ENCODE results near the gene SHISA5.

The SHISA5 gene

DNA sequence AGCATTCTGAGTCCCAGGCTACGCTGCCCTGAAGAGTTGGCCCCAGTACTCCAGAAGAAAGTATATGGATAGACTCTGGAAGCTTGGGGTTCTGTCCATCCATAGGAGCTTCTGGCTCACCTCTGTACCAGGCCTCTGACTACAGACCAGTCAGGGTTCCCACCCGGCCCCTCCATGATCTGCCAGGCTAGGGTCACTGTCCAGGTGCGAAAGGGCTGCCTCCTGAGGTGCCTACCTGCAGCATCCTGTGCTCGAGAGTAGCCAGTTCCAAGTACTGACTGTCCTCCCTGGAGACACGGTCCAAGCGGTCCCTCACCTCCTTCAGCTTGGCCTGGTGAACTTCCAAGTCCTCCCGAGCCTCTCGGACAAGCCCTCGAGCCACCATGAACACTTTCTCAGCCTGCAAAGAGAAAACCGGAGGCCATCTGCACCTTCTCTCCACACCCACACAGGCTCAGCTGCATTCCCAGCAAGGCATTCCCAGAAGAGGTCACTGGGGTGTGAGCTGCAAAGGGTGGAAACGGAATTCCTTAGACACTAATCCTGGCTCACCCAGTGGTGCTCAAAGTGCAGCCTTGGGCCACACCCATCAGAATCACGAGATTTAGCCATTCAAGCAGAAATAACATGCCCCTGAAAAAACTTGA lies 70.4 kb downstream of the SHISA5 start:
- Histone ChIP-seq H3K36me3 (ENCODE audit: insufficient read depth, low read length) (peaks cover 10% of the 10 kb centered on the region), H3K4me1 (ENCODE audit: control insufficient read depth, insufficient read depth, low read length) (peaks cover 14% of the 10 kb centered on the region), H3K4me3 (ENCODE audit: low read length) (no peak overlapping the region), H3K9ac (ENCODE audit: low read depth, low read length) (no peak overlapping the region), H3K4me2 (ENCODE audit: low read length) (no peak overlapping the region), H3K9me3 (replicated peaks; ENCODE audit: low read length) (no peaks in the 10 kb centered on the region), H3K27me3 (ENCODE audit: control insufficient read depth, insufficient read depth, low read length) (no peaks in the 10 kb centered on the region)

DNA sequence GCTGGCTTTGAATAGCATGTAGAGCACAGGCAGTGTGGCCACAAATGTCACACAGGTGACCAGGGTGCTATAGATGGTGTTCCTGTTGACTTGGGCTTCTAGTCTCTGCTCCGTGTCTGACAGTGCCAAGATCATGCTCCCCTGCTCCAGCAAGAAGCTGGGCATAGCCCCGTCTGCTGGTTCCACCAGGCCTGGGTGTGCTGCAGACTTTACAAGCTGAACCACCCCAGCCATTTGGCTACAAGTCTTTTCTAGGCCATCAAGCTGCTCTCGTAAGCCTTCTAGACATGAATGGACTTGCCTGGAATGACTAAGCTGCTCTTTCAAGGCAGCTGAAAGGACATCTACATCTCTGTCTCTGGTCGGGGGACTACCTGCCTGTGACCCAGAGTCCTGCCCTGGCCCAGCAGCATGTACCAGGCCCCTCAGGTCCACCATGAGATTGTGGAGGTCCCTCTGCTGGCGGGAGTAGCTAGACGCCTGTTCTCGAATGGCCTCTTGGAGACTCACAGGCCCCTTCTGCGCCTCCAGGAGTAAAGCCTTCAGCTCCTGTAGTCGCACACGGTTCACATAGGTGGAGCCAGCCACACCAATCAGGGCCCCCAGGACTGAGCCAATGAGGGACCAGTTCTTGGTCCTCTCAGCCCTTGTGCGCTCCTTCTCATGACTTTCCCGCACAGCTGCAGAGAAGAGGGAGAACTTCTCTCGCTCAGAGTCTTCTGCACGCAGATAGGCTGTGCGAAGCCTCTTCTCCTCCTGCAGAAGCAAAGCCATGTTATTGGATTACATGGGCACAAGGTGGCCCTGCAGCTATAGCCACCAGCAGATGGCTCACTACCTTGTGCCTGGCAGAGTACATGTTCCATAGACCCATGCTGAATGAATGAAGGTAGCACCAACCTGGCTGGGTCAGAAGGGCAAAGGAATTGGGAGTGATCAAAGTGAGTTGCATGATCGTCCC lies 71.3 kb downstream of the SHISA5 start:
- Histone ChIP-seq H3K27me3 (ENCODE audit: control insufficient read depth, insufficient read depth, low read length) (no peaks in the 10 kb centered on the region), H3K9ac (ENCODE audit: low read depth, low read length) (no peak overlapping the region), H3K4me1 (ENCODE audit: control insufficient read depth, insufficient read depth, low read length) (peaks cover 23% of the 10 kb centered on the region)

DNA sequence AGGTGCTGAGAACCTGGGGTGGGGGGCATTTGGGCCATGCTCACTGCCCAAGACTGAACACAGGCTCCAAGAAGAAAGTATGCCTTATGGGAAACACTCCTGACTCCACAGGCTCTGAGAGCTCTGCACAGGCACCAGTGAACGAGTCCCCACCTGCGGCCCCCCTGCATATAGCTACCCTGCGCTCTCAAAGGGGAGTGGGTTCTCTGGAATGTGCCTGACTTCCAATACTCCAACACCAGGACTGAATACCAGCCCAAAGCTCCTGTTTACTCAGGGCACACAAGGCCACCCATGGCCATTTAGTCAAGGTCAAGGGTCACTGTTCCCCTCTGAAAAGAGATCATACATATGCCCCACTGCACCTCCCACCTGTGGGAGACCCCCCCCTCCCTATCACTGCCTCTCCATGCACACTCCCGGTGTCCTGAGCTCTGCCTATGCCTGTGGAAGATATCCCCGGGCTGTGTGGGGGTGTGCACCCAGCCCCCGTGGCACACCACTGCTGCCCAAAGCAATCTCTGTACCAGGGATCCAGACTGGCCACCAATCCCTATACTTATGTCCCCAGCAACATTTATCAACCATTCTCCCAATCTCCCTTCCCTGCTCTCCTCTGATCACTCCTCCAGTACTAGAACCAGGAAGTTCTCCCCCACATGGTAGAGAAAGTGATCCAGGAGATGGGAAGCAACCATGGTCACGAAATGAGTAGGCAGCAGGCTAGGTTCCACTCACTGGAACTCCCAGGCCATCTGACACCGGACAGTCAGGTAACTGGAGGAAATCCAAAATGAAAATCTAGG lies 72.5 kb downstream of the SHISA5 start:
- H3K9me3 ChIP-seq (replicated peaks; ENCODE audit: low read length), result no peaks in the 10 kb centered on the region
- H3K4me3 ChIP-seq (ENCODE audit: low read length), result no peak overlapping the region
- H3K4me2 ChIP-seq (ENCODE audit: low read length), result no peak overlapping the region
- no peaks in the 10 kb centered on the region for H3K27me3 ChIP-seq (ENCODE audit: control insufficient read depth, insufficient read depth, low read length)
- H3K4me1 ChIP-seq (ENCODE audit: control insufficient read depth, insufficient read depth, low read length), result peaks cover 36% of the 10 kb centered on the region
- H3K36me3 ChIP-seq (ENCODE audit: insufficient read depth, low read length), result peaks cover 10% of the 10 kb centered on the region
- H3K9ac ChIP-seq (ENCODE audit: low read depth, low read length), result no peak overlapping the region

More for the DNA sequence above, 71.3 kb downstream of the SHISA5 start:
- no peaks in the 10 kb centered on the region for H3K9me3 ChIP-seq (replicated peaks; ENCODE audit: low read length)
- no peak overlapping the region for H3K4me3 ChIP-seq (ENCODE audit: low read length)
- H3K4me2 ChIP-seq (ENCODE audit: low read length), result no peak overlapping the region
- peaks cover 10% of the 10 kb centered on the region for H3K36me3 ChIP-seq (ENCODE audit: insufficient read depth, low read length)

DNA sequence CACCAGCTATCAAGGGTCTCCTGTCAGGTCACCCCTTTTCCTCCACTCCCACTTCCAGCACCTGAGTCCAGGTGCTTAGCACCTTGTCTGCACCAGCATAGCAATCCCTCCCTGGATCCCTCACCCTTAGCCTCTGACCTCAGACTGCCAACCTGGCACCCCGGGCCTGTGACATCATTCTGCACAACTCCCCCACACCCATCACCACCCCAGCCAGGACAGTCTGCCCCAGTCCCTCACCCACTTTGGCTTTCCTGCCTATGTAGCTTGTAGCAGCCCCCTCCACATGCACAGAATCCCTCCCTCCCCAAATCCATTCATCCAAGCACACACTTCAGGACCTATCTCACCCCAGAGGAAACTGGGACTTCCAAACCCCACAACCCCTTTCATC lies 73.3 kb downstream of the SHISA5 start:
- no peak overlapping the region for H3K9ac ChIP-seq (ENCODE audit: low read depth, low read length)

DNA sequence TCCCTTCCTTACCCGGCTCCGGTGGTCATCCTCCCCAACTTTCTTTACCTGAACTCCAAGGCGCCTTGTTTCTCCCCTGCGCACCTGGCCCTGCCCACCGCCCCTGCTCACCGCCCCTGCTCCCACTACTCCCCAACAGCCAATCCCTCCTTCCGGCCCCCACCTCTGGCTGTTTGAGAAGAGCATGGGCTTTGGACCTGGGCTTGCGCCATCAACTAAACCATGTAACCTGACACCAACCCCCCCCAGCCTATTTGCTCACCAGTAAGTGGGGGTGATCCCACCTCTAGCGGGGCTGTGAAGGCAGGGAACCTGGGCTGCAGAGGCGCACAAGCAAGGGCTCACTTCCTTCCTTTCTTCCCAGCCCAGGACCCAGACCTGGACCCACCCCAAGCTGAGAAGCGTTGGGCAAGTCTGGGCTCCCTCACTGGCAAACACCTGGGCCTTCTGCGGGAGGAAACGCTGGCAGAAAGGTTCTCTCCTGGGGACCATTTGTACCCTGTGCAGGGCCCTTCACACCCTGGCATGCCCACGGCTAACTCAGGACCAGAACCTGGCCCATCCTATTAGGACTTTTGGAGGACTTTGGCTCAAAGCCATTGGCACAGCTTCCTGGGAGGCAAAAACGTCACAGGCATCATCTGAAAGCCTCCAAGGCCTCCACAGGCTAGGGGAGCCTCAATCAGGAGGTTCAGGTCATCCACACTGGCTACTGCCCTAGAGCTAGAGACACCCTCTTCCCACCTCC lies 73.8 kb downstream of the SHISA5 start, which contains the start of gene PLXNB1:
Gene PLXNB1 (minus strand): TSS at position 127 of the 748 bp plus-strand sequence. CDS start 5,475 bp downstream, outside the sequence.
- Histone ChIP-seq H3K9me3 (replicated peaks; ENCODE audit: low read length) (no peaks in the 10 kb centered on the region), H3K4me1 (ENCODE audit: control insufficient read depth, insufficient read depth, low read length) (peaks cover 49% of the 10 kb centered on the region), H3K27me3 (ENCODE audit: control insufficient read depth, insufficient read depth, low read length) (no peaks in the 10 kb centered on the region), H3K36me3 (ENCODE audit: insufficient read depth, low read length) (peaks cover 10% of the 10 kb centered on the region), H3K4me2 (ENCODE audit: low read length) (peak within 1 kb of the TSS; percentile 92), H3K9ac (ENCODE audit: low read depth, low read length) (peak within 1 kb of the TSS; percentile 89), H3K4me3 (ENCODE audit: low read length) (peak within 1 kb of the TSS; percentile 80)

More for the DNA sequence above, 73.3 kb downstream of the SHISA5 start:
- Histone ChIP-seq H3K4me3 (ENCODE audit: low read length) (no peak overlapping the region), H3K4me2 (ENCODE audit: low read length) (no peak overlapping the region), H3K36me3 (ENCODE audit: insufficient read depth, low read length) (peaks cover 10% of the 10 kb centered on the region), H3K4me1 (ENCODE audit: control insufficient read depth, insufficient read depth, low read length) (peaks cover 43% of the 10 kb centered on the region), H3K9me3 (replicated peaks; ENCODE audit: low read length) (no peaks in the 10 kb centered on the region), H3K27me3 (ENCODE audit: control insufficient read depth, insufficient read depth, low read length) (no peaks in the 10 kb centered on the region)

DNA sequence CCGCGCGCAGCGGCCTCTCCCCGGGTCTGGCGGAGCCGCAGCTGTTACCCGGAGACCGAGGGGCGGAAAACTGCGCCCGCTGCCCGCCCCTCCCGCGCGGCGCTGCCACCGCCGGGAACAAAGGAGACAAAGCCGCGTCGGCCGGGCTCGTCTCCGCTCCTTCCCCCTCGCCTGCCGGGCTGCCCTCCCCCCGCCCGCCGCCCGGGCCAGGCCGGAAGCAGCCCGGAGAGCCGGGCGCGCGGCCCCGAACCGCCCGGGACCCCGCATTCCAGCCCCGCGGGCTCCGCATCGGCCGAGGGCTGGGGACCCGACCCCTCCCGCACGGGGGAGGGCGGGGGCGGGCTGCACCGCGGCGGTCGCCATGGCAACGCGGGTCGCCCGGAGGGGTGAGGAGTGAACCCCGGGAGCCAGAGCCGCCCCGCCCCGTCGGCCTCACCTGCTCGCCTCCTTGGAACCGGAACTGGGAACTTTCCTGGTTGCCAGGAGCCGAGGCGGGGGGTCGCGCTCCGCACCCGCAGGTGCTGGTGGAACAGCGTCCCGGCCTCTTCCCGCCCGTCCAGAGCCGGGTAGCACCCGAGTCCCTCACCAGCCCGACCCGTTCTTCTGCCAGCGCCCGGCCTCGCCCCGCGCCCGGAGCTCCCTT lies 74.5 kb downstream of the SHISA5 start:
- peaks cover 50% of the 10 kb centered on the region for H3K4me1 ChIP-seq (ENCODE audit: control insufficient read depth, insufficient read depth, low read length)
- H3K36me3 ChIP-seq (ENCODE audit: insufficient read depth, low read length), result peaks cover 10% of the 10 kb centered on the region
- no peaks in the 10 kb centered on the region for H3K9me3 ChIP-seq (replicated peaks; ENCODE audit: low read length)
- H3K27me3 ChIP-seq (ENCODE audit: control insufficient read depth, insufficient read depth, low read length), result no peaks in the 10 kb centered on the region
- H3K4me3 ChIP-seq (ENCODE audit: low read length), result peak overlapping the region; percentile 80
- peak overlapping the region; percentile 92 for H3K4me2 ChIP-seq (ENCODE audit: low read length)
- peak overlapping the region; percentile 89 for H3K9ac ChIP-seq (ENCODE audit: low read depth, low read length)

DNA sequence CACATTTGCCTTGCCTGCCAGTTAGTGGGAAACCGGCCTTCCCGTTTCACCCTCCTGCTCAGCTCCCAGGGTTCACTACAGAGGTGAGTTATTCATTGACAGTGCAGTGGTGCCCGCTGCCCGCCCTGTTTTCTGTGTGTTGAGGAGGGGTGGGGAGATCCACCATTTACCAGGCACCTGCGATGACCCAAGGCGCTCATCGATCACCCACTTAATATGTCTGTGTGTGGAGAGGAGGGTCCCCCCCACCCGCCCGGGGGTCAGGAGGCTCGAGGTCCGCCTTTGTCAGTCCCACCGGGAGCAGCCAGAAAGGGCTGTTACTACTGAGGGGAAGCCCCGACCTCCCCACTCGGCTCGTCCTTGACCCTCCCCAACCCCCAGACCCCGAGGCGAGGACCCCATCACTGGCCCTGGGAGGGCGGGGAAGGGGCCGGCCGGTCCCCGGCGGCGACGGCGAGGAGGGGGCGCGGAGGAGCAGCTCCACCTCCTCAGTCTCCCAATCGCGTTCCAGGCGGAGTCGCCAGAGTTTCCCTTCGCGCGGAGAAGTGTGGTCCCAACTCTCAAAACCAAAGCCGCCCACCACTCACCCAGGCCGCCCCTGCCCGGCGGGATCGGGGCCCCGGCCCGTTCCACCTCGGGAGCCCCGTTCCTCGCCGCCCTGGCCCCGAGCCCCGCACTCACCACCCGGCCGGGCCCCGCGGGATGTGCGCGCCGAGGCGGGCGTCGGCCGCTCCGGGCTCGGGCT lies 75.2 kb downstream of the SHISA5 start:
- no peaks in the 10 kb centered on the region for H3K27me3 ChIP-seq (ENCODE audit: control insufficient read depth, insufficient read depth, low read length)
- peaks cover 10% of the 10 kb centered on the region for H3K36me3 ChIP-seq (ENCODE audit: insufficient read depth, low read length)
- H3K4me1 ChIP-seq (ENCODE audit: control insufficient read depth, insufficient read depth, low read length), result peaks cover 55% of the 10 kb centered on the region
- H3K4me3 ChIP-seq (ENCODE audit: low read length), result peak overlapping the region; percentile 80
- no peaks in the 10 kb centered on the region for H3K9me3 ChIP-seq (replicated peaks; ENCODE audit: low read length)
- peak overlapping the region; percentile 89 for H3K9ac ChIP-seq (ENCODE audit: low read depth, low read length)
- peak overlapping the region; percentile 92 for H3K4me2 ChIP-seq (ENCODE audit: low read length)

DNA sequence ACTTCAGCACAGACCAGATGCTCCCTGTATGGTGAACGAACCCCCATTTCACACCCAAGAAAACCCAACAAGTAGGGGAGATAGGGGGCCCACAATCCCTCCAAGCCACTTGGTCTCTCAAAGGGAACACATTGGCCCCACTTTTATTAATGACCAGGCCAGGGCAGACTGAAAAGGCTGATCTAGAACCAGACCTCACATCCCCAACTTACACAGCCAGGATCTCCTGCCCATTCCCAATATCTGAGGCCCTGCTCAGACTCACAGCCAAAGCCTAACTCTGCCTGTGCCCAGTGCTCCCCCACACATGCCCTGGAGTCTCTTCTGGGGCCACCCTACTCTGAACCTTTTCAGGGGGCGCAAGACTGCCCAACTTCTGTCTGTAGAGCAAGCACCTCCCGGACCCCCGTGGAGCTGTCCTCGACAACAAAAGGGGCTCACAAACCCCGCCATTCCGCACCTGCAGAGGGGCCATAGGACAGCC lies 75.8 kb downstream of the SHISA5 start:
- Histone ChIP-seq H3K4me1 (ENCODE audit: control insufficient read depth, insufficient read depth, low read length) (peaks cover 57% of the 10 kb centered on the region), H3K4me2 (ENCODE audit: low read length) (peak overlapping the region; percentile 92), H3K9ac (ENCODE audit: low read depth, low read length) (peak overlapping the region; percentile 89), H3K36me3 (ENCODE audit: insufficient read depth, low read length) (peaks cover 10% of the 10 kb centered on the region), H3K4me3 (ENCODE audit: low read length) (peak overlapping the region; percentile 80), H3K9me3 (replicated peaks; ENCODE audit: low read length) (no peaks in the 10 kb centered on the region), H3K27me3 (ENCODE audit: control insufficient read depth, insufficient read depth, low read length) (no peaks in the 10 kb centered on the region)

DNA sequence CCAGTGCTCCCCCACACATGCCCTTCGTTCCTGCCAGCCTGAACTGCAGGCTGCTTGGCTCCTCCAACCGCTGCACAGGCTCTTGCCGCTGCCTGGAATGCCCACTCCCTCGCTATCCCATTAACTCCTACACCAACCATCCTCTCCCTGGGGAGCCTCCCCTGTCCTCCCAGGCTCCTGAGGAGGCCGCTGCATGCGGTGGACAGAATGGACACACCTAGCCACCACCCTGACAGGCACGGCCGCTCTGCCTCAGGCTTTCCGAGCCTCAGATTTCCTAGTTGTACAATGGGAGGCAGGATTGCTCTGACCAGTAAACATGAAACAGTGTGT lies 76.4 kb downstream of the SHISA5 start:
- Histone ChIP-seq H3K4me2 (ENCODE audit: low read length) (peak overlapping the region; percentile 92), H3K4me1 (ENCODE audit: control insufficient read depth, insufficient read depth, low read length) (peaks cover 62% of the 10 kb centered on the region), H3K27me3 (ENCODE audit: control insufficient read depth, insufficient read depth, low read length) (no peaks in the 10 kb centered on the region), H3K36me3 (ENCODE audit: insufficient read depth, low read length) (peaks cover 9% of the 10 kb centered on the region), H3K4me3 (ENCODE audit: low read length) (peak overlapping the region; percentile 80), H3K9me3 (replicated peaks; ENCODE audit: low read length) (no peaks in the 10 kb centered on the region), H3K9ac (ENCODE audit: low read depth, low read length) (no peak overlapping the region)

Measured in skeletal muscle satellite cell (primary cell).